GM10266 (cell line): ENCODE results near the gene MAML3.

Source experiments
- DNase-seq: peaks from one replicate; pipeline ENCODE4 v3.0.0; 2012; ENCODE audit errors: extremely low spot score
- TF ChIP-seq, protein P1 (sequence below): IDR thresholded peaks from 2 replicates; pipeline ENCODE4 v1.5.1; 2012; ENCODE audit warnings: mild to moderate bottlenecking, low read depth; ENCODE audit not compliant: control insufficient read depth, insufficient read depth; ENCODE audit errors: missing control alignments

The MAML3 gene

DNA sequence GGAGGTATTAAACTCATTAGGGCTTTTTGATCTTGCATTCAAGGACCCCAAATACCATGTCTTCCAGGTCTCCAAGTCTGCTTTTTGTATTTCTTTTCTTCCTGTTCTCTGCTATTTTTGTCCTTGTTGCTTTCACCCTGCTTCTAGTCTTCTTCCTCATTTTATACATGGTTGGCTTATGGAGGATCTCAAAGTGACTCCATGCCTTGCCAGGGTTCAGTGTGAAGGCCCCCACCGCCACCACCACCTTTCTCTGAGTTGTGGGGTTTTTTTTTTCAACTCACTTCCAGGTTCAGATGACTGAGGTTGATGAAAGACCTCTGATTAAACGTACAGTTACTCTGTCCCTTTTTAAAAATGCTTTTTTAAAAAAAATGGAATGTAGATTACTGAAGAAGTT, 96.3 kb downstream of the MAML3 start:
- DNase-seq: no peak
- TF ChIP-seq, protein P1, sequence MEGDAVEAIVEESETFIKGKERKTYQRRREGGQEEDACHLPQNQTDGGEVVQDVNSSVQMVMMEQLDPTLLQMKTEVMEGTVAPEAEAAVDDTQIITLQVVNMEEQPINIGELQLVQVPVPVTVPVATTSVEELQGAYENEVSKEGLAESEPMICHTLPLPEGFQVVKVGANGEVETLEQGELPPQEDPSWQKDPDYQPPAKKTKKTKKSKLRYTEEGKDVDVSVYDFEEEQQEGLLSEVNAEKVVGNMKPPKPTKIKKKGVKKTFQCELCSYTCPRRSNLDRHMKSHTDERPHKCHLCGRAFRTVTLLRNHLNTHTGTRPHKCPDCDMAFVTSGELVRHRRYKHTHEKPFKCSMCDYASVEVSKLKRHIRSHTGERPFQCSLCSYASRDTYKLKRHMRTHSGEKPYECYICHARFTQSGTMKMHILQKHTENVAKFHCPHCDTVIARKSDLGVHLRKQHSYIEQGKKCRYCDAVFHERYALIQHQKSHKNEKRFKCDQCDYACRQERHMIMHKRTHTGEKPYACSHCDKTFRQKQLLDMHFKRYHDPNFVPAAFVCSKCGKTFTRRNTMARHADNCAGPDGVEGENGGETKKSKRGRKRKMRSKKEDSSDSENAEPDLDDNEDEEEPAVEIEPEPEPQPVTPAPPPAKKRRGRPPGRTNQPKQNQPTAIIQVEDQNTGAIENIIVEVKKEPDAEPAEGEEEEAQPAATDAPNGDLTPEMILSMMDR: no peak

DNA sequence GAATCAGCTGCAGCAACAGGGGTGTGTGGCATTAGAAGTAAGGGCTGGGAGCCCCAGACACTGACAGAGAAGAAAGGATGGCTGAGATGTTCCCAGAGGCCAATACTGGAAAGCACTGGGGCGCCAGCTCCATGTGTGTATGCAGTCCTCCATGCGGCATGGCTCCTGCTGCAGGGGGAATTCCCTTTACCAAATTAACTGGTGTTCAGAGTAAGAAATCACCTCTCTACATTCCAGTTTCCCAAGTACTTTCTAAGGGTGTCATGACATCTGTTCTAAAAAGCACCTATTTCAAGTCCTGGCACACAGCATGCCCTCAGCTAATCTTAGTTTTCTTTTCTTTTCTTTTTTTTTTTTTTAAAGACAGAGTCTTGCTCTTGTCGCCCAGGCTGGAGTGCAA, 98.0 kb downstream of the MAML3 start:
- DNase-seq: no peak
- TF ChIP-seq, protein P1: no peak

DNA sequence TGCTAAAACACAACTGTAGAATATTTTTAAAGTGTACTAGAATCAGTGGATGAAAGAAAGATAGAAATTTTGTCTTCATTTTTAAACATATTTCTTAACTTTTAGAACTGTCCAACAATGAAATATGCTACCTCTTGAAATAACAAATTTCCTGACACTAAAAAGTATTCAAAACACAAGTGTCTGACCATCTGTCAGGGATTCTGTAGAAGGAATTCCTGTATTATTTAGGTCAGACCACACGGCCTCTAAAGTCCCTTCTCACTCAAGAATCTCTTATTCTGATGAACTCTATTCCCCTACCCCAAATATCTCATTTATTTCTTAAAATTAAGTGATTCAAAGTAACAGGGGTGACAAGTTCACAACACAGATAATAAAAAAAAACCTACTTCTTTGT, 99.1 kb downstream of the MAML3 start:
- DNase-seq: no peak

DNA sequence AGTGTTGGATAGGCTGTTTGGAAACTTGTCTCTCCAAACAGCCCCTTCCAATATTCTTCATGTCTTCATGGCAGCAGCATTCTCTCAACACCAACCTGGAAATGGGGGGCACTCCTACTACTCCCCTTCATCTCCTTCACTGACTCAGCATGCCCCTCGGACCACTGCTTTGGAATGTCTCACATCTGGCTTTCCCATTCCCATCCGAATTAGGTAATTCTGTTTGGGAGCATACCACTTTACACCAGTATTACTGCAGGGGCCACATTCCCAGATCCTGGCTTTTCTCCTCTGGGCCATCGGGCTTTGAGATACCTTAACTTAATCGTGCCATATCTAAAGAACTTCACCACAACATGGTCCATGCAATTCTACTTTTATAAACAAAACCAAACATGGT, 100.8 kb downstream of the MAML3 start:
- no peak for DNase-seq
- TF ChIP-seq, protein P1: no peak

More for the DNA sequence above, 99.1 kb downstream of the MAML3 start:
- TF ChIP-seq, protein P1: no peak

DNA sequence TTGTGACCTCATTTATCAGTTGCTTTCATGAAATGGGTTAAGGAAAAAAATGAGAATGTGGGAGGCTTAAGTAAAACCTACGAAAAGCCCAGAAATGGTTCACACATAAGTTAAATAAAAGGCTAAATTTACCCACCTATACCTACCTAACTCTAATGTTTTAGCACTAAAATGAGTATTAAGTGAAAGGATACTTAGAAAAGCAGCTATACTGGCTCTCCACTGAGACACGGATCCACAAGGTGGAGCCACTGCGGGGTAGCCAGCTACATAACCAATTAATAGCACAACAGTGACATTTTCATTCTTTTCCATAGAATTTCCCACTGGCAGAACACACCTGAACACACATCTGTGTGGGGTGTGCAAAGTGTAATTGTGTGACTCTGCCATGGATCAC, 101.9 kb downstream of the MAML3 start:
- DNase-seq: peak; percentile 21
- TF ChIP-seq, protein P1: peak; percentile 42

DNA sequence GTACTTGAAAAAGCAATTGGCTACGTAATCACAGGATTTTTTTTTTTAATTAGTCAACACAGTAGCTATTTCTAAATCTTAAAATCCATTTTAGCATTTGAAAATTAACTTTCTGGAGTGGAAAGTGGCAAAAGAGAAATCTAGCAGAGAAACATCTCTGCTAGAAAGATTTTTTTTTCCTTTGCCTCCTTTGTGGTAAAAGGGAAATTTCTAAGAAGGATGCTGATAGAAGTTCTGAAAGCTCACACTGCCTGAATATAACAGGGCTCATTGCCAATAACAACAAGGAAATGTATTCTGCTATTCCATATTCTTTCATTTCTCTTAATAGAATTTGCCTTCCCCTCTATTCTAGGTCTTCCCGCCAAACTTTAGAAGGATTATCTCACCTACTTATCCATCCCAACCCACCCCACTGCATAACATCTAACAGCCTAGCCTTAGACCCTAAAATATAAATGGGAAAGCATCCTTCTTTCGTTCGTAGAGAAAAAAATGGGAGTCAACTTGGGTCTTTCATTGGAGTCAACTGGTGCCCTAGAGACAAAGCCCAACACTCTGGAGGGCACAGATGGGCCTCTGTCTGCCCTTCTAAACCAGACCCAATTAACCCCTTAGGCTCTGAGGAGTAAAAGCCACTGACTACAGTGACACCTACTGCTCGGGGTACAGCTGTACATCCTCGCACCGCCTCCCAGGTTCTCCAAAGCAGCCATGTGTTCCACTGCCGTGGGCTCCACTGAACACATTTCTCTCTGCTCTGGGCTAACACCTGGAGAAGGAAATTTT, 103.9 kb downstream of the MAML3 start:
- TF ChIP-seq, protein P1: no peak
- DNase-seq: peak; percentile 19
